ENCODE results near the gene SLC43A2. TPM values are rescaled to one million over a fixed set of nuclear protein-coding genes. Genes with fewer than 3 reads are reported as not detected.

SLC43A2 gene
- total and polyA plus RNA-seq, 2 of the 13 experiments (the other 11 are each of a cell fraction or from before 2014, with no cell fraction given): 7.3 to 20.0 TPM

- no peak for TF ChIP-seq THYN1 (CRISPR knock-in tag; IDR thresholded peaks at IDR 0.05; ENCODE audit: borderline replicate concordance, low read depth)
- TF ChIP-seq RXRA (CRISPR knock-in tag; IDR thresholded peaks at IDR 0.05): 0 out of 2 replicates have a peak, but pooled peaks have one; percentile 38
- TF ChIP-seq ZNF772 (CRISPR knock-in tag; IDR thresholded peaks at IDR 0.05): no peak
- TF ChIP-seq ZSCAN5A (CRISPR knock-in tag; IDR thresholded peaks at IDR 0.05; ENCODE audit: borderline replicate concordance): no peak
- TF ChIP-seq ZNF24 (IDR thresholded peaks at IDR 0.05): no peak
- TF ChIP-seq ONECUT2 (CRISPR knock-in tag; IDR thresholded peaks at IDR 0.05): no peak
- TF ChIP-seq ARNT (IDR thresholded peaks at IDR 0.05): no peak
- no peak for TF ChIP-seq MXI1 (IDR thresholded peaks at IDR 0.05; ENCODE audit: borderline replicate concordance, low read depth, low read length)
- no peak for TF ChIP-seq ZBTB39 (CRISPR knock-in tag; IDR thresholded peaks at IDR 0.05)
- no peak for TF ChIP-seq CENPX (CRISPR knock-in tag; IDR thresholded peaks at IDR 0.05)
- no peak for TF ChIP-seq PLRG1 (conservative IDR thresholded peaks at IDR 0.05)
- TF ChIP-seq ZFP37 (CRISPR knock-in tag; IDR thresholded peaks at IDR 0.05; ENCODE audit: borderline replicate concordance): no peak
- TF ChIP-seq ZNF616 (CRISPR knock-in tag; IDR thresholded peaks at IDR 0.05; ENCODE audit: low read depth): no peak
- TF ChIP-seq ELF3 (CRISPR knock-in tag; IDR thresholded peaks at IDR 0.05): peak; percentile 90
- TF ChIP-seq KAT8 (CRISPR knock-in tag; IDR thresholded peaks at IDR 0.05): 0 out of 2 replicates have a peak, but pooled peaks have one; percentile 42
- no peak for TF ChIP-seq MTA1 (CRISPR knock-in tag; IDR thresholded peaks at IDR 0.05; ENCODE audit: borderline replicate concordance)
- peak; percentile 36; the same call in 1 of the 2 replicates for TF ChIP-seq IRF2 (CRISPR knock-in tag; IDR thresholded peaks at IDR 0.05)
- 0 out of 2 replicates have a peak, but pooled peaks have one; percentile 34 for TF ChIP-seq DMAP1 (CRISPR knock-in tag; IDR thresholded peaks at IDR 0.05)
- no peak for TF ChIP-seq ZNF704 (CRISPR knock-in tag; IDR thresholded peaks at IDR 0.05; ENCODE audit: borderline replicate concordance)
- TF ChIP-seq MYNN (CRISPR knock-in tag; IDR thresholded peaks at IDR 0.05; ENCODE audit: low read depth): no peak
- TF ChIP-seq ISX (CRISPR knock-in tag; conservative IDR thresholded peaks at IDR 0.05): no peak
- TF ChIP-seq HHEX (CRISPR knock-in tag; IDR thresholded peaks at IDR 0.05): no peak
- TF ChIP-seq ZNF780A (CRISPR knock-in tag; IDR thresholded peaks at IDR 0.05): no peak
- no peak for TF ChIP-seq POLR2A (IDR thresholded peaks at IDR 0.05; ENCODE audit: insufficient read depth in 1 of 2, low read depth in 2 of 2, low read length in 2 of 2)
- TF ChIP-seq BCL6 (CRISPR knock-in tag; IDR thresholded peaks at IDR 0.05): peak; percentile 70
- peak; percentile 17; the same call in 1 of the 2 replicates for TF ChIP-seq STAG1 (CRISPR knock-in tag; IDR thresholded peaks at IDR 0.05)
- no peak for TF ChIP-seq CAMTA2 (CRISPR knock-in tag; IDR thresholded peaks at IDR 0.05; ENCODE audit: borderline replicate concordance)
- TF ChIP-seq ZNF496 (CRISPR knock-in tag; IDR thresholded peaks at IDR 0.05; ENCODE audit: insufficient replicate concordance): no peak
- no peak for TF ChIP-seq ZNF781 (CRISPR knock-in tag; IDR thresholded peaks at IDR 0.05; ENCODE audit: borderline replicate concordance, not compliant biosample characterization)
- TF ChIP-seq ZBTB7B (CRISPR knock-in tag; IDR thresholded peaks at IDR 0.05): 0 out of 2 replicates have a peak, but pooled peaks have one; percentile 19
- no peak for TF ChIP-seq NR2F6 (IDR thresholded peaks at IDR 0.05)
- TF ChIP-seq NR2F6 (CRISPR knock-in tag; IDR thresholded peaks at IDR 0.05): peak; percentile 50; the same call in 1 of the 2 replicates
These were observed 51.5 kb downstream of the SLC43A2 start (continued) for GRCh38 chr17:1577182-1577581.

Measured in HepG2 (cell line).